NCI-H1436 (cell line): ENCODE measurements around the gene SZT2.

Experiments used
- DNase-seq: peaks from one replicate; lab custom pipeline; 2025; lab: John Stamatoyannopoulos, UW

SZT2 gene

GRCh38 chr1:43423672-43424550 lies 34.2 kb downstream of the SZT2 start:
- no peak for DNase-seq

GRCh38 chr1:43425045-43425444 lies 35.3 kb downstream of the SZT2 start:
- DNase-seq: no peak

GRCh38 chr1:43426221-43426620 lies 36.5 kb downstream of the SZT2 start:
- DNase-seq: no peak

GRCh38 chr1:43427524-43427923 lies 37.8 kb downstream of the SZT2 start:
- no peak for DNase-seq

GRCh38 chr1:43427941-43428340 lies 38.2 kb downstream of the SZT2 start:
- no peak for DNase-seq

- DNase-seq: no peak
These were observed 41.1 kb downstream of the SZT2 start for GRCh38 chr1:43430831-43431230.

- DNase-seq: no peak
These were observed 42.0 kb downstream of the SZT2 start for GRCh38 chr1:43431676-43432075.

GRCh38 chr1:43432171-43432860 lies 42.6 kb downstream of the SZT2 start:
- DNase-seq: no peak

- DNase-seq: no peak
These were observed 43.2 kb downstream of the SZT2 start for GRCh38 chr1:43432907-43433306.

- DNase-seq: no peak
These were observed 44.6 kb downstream of the SZT2 start for GRCh38 chr1:43434256-43434655.

GRCh38 chr1:43435146-43436145 lies 45.7 kb downstream of the SZT2 start:
- no peak for DNase-seq

GRCh38 chr1:43436371-43436770 lies 46.7 kb downstream of the SZT2 start:
- no peak for DNase-seq

GRCh38 chr1:43437031-43437973 lies 47.6 kb downstream of the SZT2 start:
- no peak for DNase-seq

GRCh38 chr1:43438006-43438405 lies 48.3 kb downstream of the SZT2 start:
- DNase-seq: no peak

- no peak for DNase-seq
These were observed 48.9 kb downstream of the SZT2 start for GRCh38 chr1:43438576-43438952.

GRCh38 chr1:43438953-43439581 lies 49.4 kb downstream of the SZT2 start:
- no peak for DNase-seq

GRCh38 chr1:43439781-43440180 lies 50.1 kb downstream of the SZT2 start:
- peak; percentile 84 for DNase-seq

- peak; percentile 78 for DNase-seq
These were observed 50.7 kb downstream of the SZT2 start for GRCh38 chr1:43440358-43440757.

- DNase-seq: no peak
These were observed 51.6 kb downstream of the SZT2 start for GRCh38 chr1:43441166-43441893.
